ENCODE data around the gene CXCL16.

DNA sequence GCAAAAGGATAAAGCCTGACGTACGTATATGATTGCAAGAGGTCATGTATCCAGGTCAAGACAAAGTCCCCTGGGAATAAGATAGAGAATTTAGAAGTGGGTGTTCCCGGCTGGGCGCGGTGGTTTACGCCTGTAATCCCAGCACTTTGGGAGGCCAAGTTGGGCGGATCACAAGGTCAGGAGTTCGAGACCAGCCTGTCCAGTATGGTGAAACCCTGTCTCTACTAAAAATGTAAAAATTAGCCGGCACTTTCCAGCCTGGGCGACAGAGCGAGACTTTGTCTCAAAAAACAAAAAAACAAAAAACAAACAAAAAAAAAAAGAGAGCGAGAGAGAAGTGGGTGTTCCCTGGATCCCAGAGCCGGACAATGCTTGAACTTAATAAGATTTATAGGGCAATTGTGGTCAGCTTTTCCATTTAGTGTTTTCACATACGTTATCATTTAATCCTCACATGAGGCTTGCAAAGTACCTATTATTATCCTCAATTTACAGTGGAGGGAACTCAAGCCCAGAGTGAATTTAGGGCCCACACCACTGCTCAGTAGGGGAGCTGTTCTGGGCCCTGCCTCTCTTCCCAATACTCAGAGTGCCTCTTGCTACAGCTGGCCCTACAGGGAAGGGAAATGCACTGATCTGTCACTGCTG, 48.6 kb upstream of the CXCL16 start:
- TF ChIP-seq GATA2 (IDR thresholded peaks at IDR 0.05; ENCODE audit: low read depth, low read length) (no peak), GATA3 (IDR thresholded peaks at IDR 0.05; ENCODE audit: low read depth, low read length) (no peak)
